Astrocyte (in vitro differentiated cells and primary cell): Measurements from ENCODE around the gene CACNG6. TPM values are rescaled to one million over a fixed set of nuclear protein-coding genes. Genes with fewer than 3 reads are reported as not detected.

Experiments used
- DNase-seq: peaks from one replicate; pipeline ENCODE4 v3.0.0-alpha.2; 2010; ENCODE audit warnings: low read depth
- FAIRE-seq: peaks from 2 replicates; lab custom pipeline; 2011; peaks lifted over from hg19 to GRCh38; lab: Jason Lieb, UNC
- H2AFZ ChIP-seq: 2 replicates; pipeline ENCODE4 v1.6.0; 2012; ENCODE audit warnings: low read depth, low read length, inconsistent platforms
- H3K27ac ChIP-seq: 2 replicates; pipeline ENCODE4 v1.5.1; 2011; ENCODE audit warnings: low read depth, low read length, inconsistent platforms
- H3K27me3 ChIP-seq: 2 replicates; pipeline ENCODE4 v1.6.0; 2011; ENCODE audit warnings: low read length, inconsistent platforms; ENCODE audit not compliant: insufficient read depth
- H3K36me3 ChIP-seq: 2 replicates; pipeline ENCODE4 v1.5.1; 2011; ENCODE audit warnings: low read length, inconsistent platforms; ENCODE audit not compliant: insufficient read depth
- H3K4me1 ChIP-seq: 2 replicates; pipeline ENCODE4 v1.5.1; 2011; ENCODE audit warnings: low read length, inconsistent platforms; ENCODE audit not compliant: insufficient read depth
- H3K4me2 ChIP-seq: 2 replicates; pipeline ENCODE4 v1.6.0; 2012; ENCODE audit warnings: low read length, inconsistent platforms
- H3K4me3 ChIP-seq: 2 replicates; pipeline ENCODE4 v1.5.1; 2011; ENCODE audit warnings: low read depth, mild to moderate bottlenecking, low read length, inconsistent platforms; ENCODE audit not compliant: insufficient read depth
- H3K79me2 ChIP-seq: 2 replicates; pipeline ENCODE4 v1.6.0; 2012; ENCODE audit warnings: mild to moderate bottlenecking, low read length, inconsistent platforms; ENCODE audit not compliant: insufficient read depth
- H3K9ac ChIP-seq: 2 replicates; pipeline ENCODE4 v1.6.0; 2012; ENCODE audit warnings: mild to moderate bottlenecking, low read length, inconsistent platforms
- H3K9me3 ChIP-seq: 2 replicates; pipeline ENCODE4 v1.5.1; 2012; ENCODE audit warnings: low read depth, mild to moderate bottlenecking, low read length, inconsistent platforms; ENCODE audit not compliant: insufficient read depth
- H4K20me1 ChIP-seq: 2 replicates; pipeline ENCODE4 v1.6.0; 2012; ENCODE audit warnings: low read length, inconsistent platforms; ENCODE audit not compliant: insufficient read depth
- H3K27ac Mint-ChIP-seq: one replicate; pipeline ENCODE4 v1.8.0; 2021; ENCODE audit warnings: mild to moderate bottlenecking, mixed read lengths; ENCODE audit not compliant: unreplicated experiment
- H3K27me3 Mint-ChIP-seq: one replicate; pipeline ENCODE4 v1.8.0; 2021; ENCODE audit warnings: low read depth, mixed read lengths; ENCODE audit not compliant: unreplicated experiment
- H3K36me3 Mint-ChIP-seq: one replicate; pipeline ENCODE4 v1.8.0; 2021; ENCODE audit warnings: low read depth, mixed read lengths; ENCODE audit not compliant: unreplicated experiment
- H3K4me1 Mint-ChIP-seq: one replicate; pipeline ENCODE4 v1.8.0; 2021; ENCODE audit warnings: low read depth, mixed read lengths; ENCODE audit not compliant: unreplicated experiment
- H3K4me3 Mint-ChIP-seq: one replicate; pipeline ENCODE4 v1.8.0; 2021; ENCODE audit warnings: mild to moderate bottlenecking, moderate library complexity, mixed read lengths; ENCODE audit not compliant: unreplicated experiment
- H3K9me3 Mint-ChIP-seq: one replicate; pipeline ENCODE4 v1.8.0; 2021; ENCODE audit warnings: mild to moderate bottlenecking, mixed read lengths; ENCODE audit not compliant: unreplicated experiment
- CTCF ChIP-seq: IDR thresholded peaks from 2 replicates; pipeline ENCODE4 v1.5.1; 2011; ENCODE audit warnings: low read depth, mild to moderate bottlenecking, inconsistent platforms, low read length, moderate library complexity; ENCODE audit not compliant: insufficient read depth
- EZH2 ChIP-seq: IDR thresholded peaks from 2 replicates; pipeline ENCODE4 v1.6.1; 2012; ENCODE audit warnings: mild to moderate bottlenecking, low read length, inconsistent platforms; ENCODE audit not compliant: insufficient read depth
- total RNA-seq: library from RNA; stranded (reverse); gene quantifications from 2 replicates; pipeline ENCODE4 v1.2.1, GENCODE V29; 2021

CACNG6 gene
- total RNA-seq, 1 donor from 2014 or later: 0.20 TPM

- Histone ChIP-seq H3K27me3 (no peaks in the 10 kb centered on the region), H3K4me3 (no peak overlapping the region), H3K36me3 (no peaks in the 10 kb centered on the region), H3K9ac (no peak overlapping the region), H3K9me3 (no peaks in the 10 kb centered on the region), H2AFZ (no peak overlapping the region), H3K4me2 (no peak overlapping the region), H4K20me1 (no peaks in the 10 kb centered on the region), H3K27ac (no peak overlapping the region), H3K4me1 (no peaks in the 10 kb centered on the region), H3K79me2 (no peaks in the 10 kb centered on the region)
- Mint-ChIP-seq H3K36me3 (no peaks in the 10 kb centered on the region), H3K4me1 (no peaks in the 10 kb centered on the region), H3K27me3 (peaks cover 13% of the 10 kb centered on the region), H3K9me3 (no peaks in the 10 kb centered on the region), H3K27ac (no peak overlapping the region), H3K4me3 (no peak overlapping the region)
- FAIRE-seq (no peak), DNase-seq (no peak)
- no peak for TF ChIP-seq CTCF
- no peak for TF ChIP-seq EZH2
Measured at GRCh38 chr19:53951436-53951835, 40.0 kb upstream of the CACNG6 start.

GRCh38 chr19:53951947-53952346 lies 39.5 kb upstream of the CACNG6 start:
- TF ChIP-seq EZH2 (no peak), CTCF (no peak)
- H3K36me3 ChIP-seq: no peaks in the 10 kb centered on the region
- H3K4me2 ChIP-seq: no peak overlapping the region
- no peak overlapping the region for H3K27ac ChIP-seq
- no peak overlapping the region for H3K9ac ChIP-seq
- H3K4me1 ChIP-seq: no peaks in the 10 kb centered on the region
- Mint-ChIP-seq H3K27ac (no peak overlapping the region), H3K4me3 (no peak overlapping the region), H3K36me3 (no peaks in the 10 kb centered on the region), H3K9me3 (no peaks in the 10 kb centered on the region), H3K27me3 (peaks cover 16% of the 10 kb centered on the region), H3K4me1 (no peaks in the 10 kb centered on the region)
- no peak overlapping the region for H3K4me3 ChIP-seq
- H3K9me3 ChIP-seq: no peaks in the 10 kb centered on the region
- no peaks in the 10 kb centered on the region for H3K79me2 ChIP-seq
- DNase-seq (no peak), FAIRE-seq (no peak)
- H3K27me3 ChIP-seq: peaks cover under 1% of the 10 kb centered on the region
- H2AFZ ChIP-seq: no peak overlapping the region
- H4K20me1 ChIP-seq: no peaks in the 10 kb centered on the region

- H4K20me1 ChIP-seq: no peaks in the 10 kb centered on the region
- Mint-ChIP-seq H3K27me3 (peaks cover 24% of the 10 kb centered on the region), H3K36me3 (no peaks in the 10 kb centered on the region), H3K27ac (no peak overlapping the region), H3K4me1 (no peaks in the 10 kb centered on the region), H3K4me3 (no peak overlapping the region), H3K9me3 (no peaks in the 10 kb centered on the region)
- no peak for DNase-seq
- H3K4me1 ChIP-seq: no peaks in the 10 kb centered on the region
- TF ChIP-seq CTCF: no peak
- no peak overlapping the region for H3K27ac ChIP-seq
- no peak overlapping the region for H2AFZ ChIP-seq
- no peak overlapping the region for H3K4me2 ChIP-seq
- no peak overlapping the region for H3K9ac ChIP-seq
- peaks cover 14% of the 10 kb centered on the region for H3K27me3 ChIP-seq
- no peak overlapping the region for H3K4me3 ChIP-seq
- no peaks in the 10 kb centered on the region for H3K79me2 ChIP-seq
- H3K9me3 ChIP-seq: no peaks in the 10 kb centered on the region
- no peaks in the 10 kb centered on the region for H3K36me3 ChIP-seq
- FAIRE-seq: no peak
Measured at GRCh38 chr19:53953383-53953782, 38.1 kb upstream of the CACNG6 start.
